HEK293T (cell line): Measurements from ENCODE around the gene PHLPP1.

Experiments used
- ARNT ChIP-seq: fragments of 450-650 bp; IDR thresholded peaks from 2 replicates; pipeline ENCODE4 v1.6.1; 2017; ENCODE audit warnings: mild to moderate bottlenecking
- ELF4 ChIP-seq: fragments of 450-650 bp; IDR thresholded peaks from 2 replicates; pipeline ENCODE4 v1.6.1; 2017; ENCODE audit warnings: antibody characterized with exemption
- FOXK2 ChIP-seq: fragments of 450-650 bp; IDR thresholded peaks from 2 replicates; pipeline ENCODE4 v1.6.1; 2016; ENCODE audit warnings: mild to moderate bottlenecking
- FOXM1 ChIP-seq: fragments of 450-650 bp; IDR thresholded peaks from 2 replicates; pipeline ENCODE4 v1.6.1; 2017; ENCODE audit warnings: mild to moderate bottlenecking, borderline replicate concordance
- HDGF ChIP-seq: fragments of 450-650 bp; IDR thresholded peaks from 2 replicates; pipeline ENCODE4 v1.6.1; 2017; ENCODE audit warnings: antibody characterized with exemption, borderline replicate concordance
- L3MBTL2 ChIP-seq: fragments of 450-650 bp; conservative IDR thresholded peaks from 2 replicates; pipeline ENCODE4 v1.6.1; 2016; ENCODE audit warnings: mild to moderate bottlenecking
- NFRKB ChIP-seq: fragments of 450-650 bp; IDR thresholded peaks from 2 replicates; pipeline ENCODE4 v1.6.1; 2016; ENCODE audit warnings: mild to moderate bottlenecking, moderate library complexity
- ZNF384 ChIP-seq: fragments of 450-650 bp; IDR thresholded peaks from 2 replicates; pipeline ENCODE4 v1.6.1; 2016
- TF ChIP-seq, protein P1 (sequence below): fragments of 450-650 bp; IDR thresholded peaks from 2 replicates; pipeline ENCODE4 v1.6.1; 2016

DNA sequence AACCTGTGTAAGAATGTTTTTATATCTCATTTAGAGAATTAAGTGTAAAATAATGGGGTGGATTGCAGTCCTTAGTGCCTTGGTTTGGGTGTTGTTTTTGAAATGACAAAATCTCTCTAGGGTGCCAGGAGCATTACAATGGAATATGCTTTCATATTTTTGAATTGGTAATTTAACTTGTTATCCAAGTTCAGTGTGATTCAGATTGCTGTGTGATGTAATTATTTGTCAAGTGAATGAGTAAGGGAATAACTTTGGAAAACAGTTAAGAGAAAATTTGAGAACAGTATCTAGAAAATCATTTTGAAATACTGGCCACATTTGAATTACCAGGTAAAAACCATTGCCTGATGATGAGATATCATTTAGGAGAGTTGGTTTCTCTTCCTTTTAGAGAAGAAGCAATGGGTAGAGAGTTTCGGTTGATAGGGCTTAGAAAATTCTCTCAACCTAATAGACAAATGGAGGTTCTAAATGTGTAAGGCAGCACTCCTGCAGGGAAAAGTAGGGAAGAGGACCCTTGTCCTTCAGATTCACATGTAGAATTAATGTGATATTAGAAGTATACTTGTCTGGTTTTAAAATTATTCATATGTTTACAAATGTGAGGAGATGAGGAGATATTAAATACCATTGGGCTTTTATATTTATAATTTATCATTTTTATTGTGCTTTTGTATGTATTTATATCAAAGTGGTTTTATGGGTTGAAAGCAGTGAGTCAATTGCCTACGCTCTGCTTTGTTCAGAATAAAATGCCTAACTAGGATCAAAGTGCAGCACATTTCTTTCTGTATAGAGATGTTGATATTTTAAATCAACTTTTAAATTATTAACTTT, 124.8 kb downstream of the PHLPP1 start:
- no peak for TF ChIP-seq FOXK2
- TF ChIP-seq, protein P1, sequence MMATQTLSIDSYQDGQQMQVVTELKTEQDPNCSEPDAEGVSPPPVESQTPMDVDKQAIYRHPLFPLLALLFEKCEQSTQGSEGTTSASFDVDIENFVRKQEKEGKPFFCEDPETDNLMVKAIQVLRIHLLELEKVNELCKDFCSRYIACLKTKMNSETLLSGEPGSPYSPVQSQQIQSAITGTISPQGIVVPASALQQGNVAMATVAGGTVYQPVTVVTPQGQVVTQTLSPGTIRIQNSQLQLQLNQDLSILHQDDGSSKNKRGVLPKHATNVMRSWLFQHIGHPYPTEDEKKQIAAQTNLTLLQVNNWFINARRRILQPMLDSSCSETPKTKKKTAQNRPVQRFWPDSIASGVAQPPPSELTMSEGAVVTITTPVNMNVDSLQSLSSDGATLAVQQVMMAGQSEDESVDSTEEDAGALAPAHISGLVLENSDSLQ: no peak
- no peak for TF ChIP-seq FOXM1
- no peak for TF ChIP-seq HDGF
- TF ChIP-seq ZNF384: no peak
- no peak for TF ChIP-seq NFRKB
- no peak for TF ChIP-seq L3MBTL2
- TF ChIP-seq ARNT: no peak
- TF ChIP-seq ELF4: no peak
